GM08714 (cell line): ENCODE data around the gene CTNNBIP1.
A peak's percentile ranks its signal among the peaks of the same experiment; 100 is the strongest.
"Not testable (repeated sequence)": the region's sequence is repeated elsewhere in the genome, so short reads cannot be mapped to it uniquely, and the experiment has no call there.

Experiments used
- H3K4me3 ChIP-seq: fragments of 200-500 bp; sonication (Bioruptor generic); 2 replicates; pipeline ENCODE4 v1.5.1; 2014; ENCODE audit warnings: mild to moderate bottlenecking, low read length, inconsistent platforms
- ZNF274 ChIP-seq: IDR thresholded peaks from 2 replicates; pipeline ENCODE4 v1.6.1; 2012; ENCODE audit warnings: mild to moderate bottlenecking, low read depth, low read length

The CTNNBIP1 gene, protein sequence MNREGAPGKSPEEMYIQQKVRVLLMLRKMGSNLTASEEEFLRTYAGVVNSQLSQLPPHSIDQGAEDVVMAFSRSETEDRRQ

DNA sequence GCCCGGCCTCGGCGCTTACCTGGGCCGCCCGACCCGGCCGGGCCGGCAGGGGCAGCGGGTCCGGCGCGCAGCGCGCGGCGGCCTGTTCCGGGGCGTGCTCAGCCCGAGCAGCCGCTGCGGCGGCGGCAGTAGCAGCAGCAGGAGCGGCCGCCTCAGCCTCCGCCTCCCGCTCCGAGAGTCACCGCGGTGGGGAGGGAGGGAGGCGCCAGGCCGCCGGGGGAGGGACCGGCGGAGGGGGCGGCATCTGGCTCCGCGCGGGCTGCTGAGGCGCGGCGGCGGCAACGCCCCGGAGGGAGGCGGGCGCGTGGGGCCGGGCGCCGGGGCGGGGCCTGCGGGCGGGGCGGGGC is at the start of gene CTNNBIP1:
Gene CTNNBIP1, minus strand, starts transcription at position 194 of the 347 bp plus-strand sequence. CDS start 38,205 bp downstream, outside the sequence.
- H3K4me3 ChIP-seq = peak within 1 kb of the TSS; percentile 76
- TF ChIP-seq ZNF274 = no peak

DNA sequence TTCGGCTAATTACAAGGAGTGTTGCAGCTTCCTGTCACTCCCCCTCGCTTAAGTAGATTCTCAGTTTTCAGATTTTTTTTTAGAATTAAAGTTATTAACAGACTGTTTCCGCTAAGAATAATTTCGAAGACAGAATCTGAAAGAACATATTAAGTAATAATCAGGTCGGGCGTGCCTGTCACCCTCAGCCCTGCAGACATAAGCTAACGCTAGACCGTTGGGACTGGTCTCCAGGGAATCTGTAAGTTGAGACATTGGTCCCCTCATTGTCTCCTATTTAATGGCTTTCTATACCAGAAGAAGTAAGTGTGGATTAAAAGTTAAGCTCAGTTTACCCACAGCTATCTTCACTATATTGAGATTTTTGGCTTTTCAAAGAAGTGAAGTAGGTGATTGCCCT is 47.7 kb upstream of the CTNNBIP1 start:
- no peak overlapping the region for H3K4me3 ChIP-seq
- no peak for TF ChIP-seq ZNF274

DNA sequence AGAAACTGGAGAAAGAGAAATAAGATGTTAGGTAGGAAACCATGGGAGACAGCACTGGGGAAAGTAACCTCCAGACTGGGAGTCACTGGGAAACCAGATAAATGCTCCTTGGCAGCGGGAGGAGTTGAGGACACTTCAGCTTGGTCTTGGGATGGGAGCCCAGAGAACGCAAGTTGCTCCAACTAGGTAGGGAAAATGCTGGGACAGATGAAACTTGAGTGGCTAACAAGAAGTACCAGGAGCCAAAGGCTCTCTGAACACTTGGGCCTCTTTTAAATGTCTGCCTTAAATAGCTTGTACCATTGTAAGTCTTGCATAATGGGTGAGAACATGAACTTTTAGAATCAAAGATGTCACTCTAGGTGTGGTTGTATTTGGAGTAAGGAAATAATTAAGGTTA is 36.2 kb upstream of the CTNNBIP1 start:
- no peak overlapping the region for H3K4me3 ChIP-seq
- TF ChIP-seq ZNF274 = no peak

DNA sequence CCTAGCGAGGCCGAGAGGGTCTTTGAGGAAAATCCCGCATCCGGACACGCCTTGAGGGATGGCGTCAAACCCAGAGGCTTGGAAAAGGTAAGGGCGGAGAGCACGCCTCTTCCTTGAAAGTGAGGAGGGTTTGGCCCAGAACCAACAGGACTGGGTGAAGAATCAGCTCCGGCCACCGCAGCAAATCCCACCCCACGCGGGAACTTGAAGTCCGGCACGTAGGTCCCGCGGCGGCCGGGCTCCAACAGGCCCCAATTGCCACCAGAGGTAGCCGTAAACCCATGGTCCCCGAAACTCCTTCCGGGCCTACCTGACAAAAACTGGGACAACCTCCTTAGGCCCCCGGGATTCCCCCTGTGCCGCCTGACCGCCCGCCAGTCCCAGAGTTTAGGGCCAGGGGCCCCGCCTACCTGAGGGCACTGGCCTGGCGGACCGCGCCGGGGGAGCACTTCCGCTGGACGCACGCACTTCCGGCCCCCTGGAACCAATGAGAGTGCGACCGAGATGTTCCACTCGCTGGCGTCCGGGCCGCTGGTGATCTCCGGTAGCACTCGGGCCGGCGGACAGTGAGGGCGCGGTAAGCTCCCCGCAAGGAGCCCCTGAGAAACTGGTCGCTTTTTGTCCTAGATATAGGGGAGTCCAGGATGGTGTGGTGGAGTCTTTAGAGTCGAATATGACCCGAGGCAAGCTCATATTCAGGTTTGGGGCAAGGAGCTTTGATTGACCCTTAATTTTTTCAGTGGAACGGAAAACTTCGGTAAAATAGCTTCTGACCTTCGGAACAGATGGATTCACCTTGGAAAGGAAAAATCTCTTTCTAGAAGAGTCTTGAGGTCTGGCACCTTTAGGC is 33.1 kb upstream of the CTNNBIP1 start, which contains the start of the genes LZIC and NMNAT1:
Gene LZIC, minus strand, starts transcription at position 453 of the 850 bp plus-strand sequence. CDS start 6,772 bp downstream, outside the sequence.
Gene NMNAT1, plus strand, starts transcription at position 537 of the 850 bp plus-strand sequence. CDS start 28,599 bp downstream, outside the sequence.
- H3K4me3 ChIP-seq = peak within 1 kb of the TSS; percentile 98
- TF ChIP-seq ZNF274 = no peak

DNA sequence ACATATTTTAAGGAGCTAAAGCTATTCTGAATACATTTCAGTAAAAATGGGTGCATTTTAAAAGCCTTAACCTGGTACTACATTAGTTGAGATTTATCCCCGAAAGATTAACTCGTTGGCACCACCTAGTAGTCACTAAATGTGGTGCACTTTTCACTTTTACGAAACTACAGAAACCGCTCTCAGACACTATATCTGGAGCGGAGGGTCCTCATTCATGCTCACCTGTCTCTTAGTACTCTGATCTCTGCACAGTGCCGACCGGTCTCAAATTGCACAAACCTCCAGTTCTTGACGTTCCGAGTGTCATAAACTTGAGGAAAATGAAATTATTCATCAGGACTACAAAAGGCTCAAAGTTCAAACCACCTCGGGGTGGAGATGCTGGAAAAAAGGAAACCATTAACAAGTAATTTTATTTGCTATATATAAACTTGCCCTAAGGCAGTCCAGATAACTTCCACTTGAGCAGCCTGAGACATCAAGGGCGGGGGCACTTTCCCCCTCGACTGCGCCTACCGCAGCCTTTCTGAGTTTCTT is 32.4 kb upstream of the CTNNBIP1 start:
- TF ChIP-seq ZNF274 = no peak
- peak overlapping the region; percentile 98 for H3K4me3 ChIP-seq

DNA sequence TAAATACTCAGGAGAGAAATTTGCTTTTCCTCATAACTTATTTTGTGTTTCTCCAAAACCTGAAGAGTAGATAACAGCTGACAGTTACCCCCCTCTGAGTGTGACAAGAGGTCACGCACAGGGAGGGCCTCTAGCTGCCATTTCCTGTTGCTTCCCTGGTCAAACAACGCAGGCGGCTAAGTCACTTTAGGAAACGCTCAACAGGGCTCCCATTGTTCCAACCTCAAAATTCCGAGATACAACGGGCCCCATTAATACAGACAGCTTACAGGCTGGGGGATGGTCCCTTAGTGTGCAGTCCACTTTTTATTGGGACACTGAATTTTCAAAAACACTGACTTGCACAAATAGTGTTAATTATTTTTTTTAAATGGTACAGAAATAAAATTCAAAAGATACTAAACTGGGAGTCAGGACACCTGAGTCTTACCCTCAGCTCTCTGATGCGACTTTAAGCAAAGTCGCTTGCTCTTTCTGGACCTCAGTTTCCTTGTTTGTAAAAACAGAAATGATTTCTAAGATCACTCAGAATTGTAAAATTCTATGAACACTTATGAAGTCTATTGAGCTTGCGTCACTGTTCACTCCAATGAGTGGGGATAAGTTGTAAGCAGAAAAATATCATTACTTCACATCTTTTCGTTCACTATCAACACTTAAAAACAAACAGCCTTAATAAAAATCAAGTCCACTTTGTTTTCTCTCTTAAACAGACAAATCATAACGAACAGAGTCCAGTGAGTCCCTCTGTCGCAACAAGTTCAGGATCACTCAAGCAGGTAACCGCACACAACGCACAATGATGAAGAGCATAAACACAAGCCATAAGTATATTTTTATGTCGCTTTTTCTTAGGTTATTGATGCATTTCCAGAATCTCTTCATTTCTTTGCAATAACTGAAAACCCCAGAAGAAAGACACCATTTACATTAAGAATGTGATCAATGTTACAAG is 19.6 kb upstream of the CTNNBIP1 start:
- no peak overlapping the region for H3K4me3 ChIP-seq
- no peak for TF ChIP-seq ZNF274

DNA sequence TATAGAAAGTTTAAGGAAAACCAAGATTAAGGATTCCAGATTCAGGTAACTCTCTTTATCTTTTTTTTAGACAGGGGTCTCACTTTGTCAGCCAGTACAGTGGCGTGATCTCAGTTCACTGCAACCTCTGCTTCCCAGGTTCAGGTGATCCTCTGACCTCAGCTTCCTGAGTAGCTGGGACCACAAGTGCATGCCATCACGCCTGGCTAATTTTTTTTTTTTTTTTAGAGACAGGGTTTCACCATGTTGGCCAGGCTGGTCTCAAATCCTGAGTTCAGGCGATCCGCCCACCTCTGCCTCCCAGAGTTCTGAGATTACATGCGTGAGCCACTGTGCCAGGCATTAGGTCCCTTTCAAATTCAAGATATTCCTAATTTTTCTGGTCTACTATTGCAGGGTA is 17.2 kb upstream of the CTNNBIP1 start:
- TF ChIP-seq ZNF274 = no peak
- H3K4me3 ChIP-seq = no peak overlapping the region

DNA sequence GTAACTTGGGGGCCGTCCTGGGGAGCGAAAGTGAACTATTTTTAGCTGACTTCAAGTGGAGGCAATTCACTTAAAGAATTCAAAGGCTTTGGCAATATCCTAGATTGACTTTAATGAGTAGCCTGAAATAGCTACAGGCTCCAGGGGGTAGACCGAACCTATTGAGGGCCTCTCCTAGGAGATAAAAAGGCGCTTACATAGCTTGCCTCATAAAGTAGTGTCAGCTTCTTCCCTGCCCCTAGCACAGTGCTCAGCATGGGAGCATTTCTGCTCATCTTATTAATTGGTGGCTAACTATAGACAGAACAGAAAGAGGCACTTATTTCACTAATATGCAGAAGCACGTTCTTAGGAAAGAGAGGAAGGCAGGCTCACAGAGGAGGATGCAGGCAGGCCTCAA is 12.3 kb upstream of the CTNNBIP1 start:
- no peak for TF ChIP-seq ZNF274
- H3K4me3 ChIP-seq = no peak overlapping the region

DNA sequence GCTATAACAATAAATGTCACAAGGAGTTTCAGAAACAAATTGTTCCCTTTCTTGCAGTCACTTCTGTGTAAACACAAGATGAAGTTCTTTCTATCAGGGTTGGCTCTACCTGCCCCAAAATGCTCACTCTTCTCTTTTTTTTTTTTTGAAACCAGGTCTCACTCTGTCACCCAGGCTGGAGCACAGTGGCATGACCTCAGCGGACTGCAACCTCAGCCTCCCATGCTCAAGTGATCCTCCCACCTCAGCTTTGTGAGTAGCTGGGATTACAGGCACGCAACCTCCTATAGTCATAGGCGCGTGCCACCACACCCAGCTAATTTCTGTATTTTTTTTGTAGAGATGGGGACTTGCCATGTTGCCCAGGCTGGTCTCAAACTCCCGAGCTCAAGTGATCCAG is 10.5 kb upstream of the CTNNBIP1 start:
- no peak overlapping the region for H3K4me3 ChIP-seq
- no peak for TF ChIP-seq ZNF274

DNA sequence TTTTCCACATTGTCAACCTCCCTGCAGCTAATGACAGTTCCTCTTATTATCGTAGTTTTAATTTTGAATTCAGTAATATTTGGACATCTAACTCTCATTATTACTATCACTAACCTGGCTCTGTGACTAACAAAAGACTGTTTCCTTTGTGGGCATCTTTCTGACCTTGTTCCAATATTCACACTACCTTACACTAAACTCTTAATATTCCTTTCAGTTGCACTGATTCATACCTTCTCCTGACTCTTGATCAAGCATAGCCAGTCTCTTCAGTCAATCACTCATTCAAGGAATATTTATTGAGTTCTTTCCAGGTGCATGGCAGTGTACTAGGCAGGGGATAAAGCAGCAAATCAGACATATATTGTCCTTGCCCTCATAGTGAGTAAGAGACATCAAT is 7.8 kb upstream of the CTNNBIP1 start:
- no peak for TF ChIP-seq ZNF274

DNA sequence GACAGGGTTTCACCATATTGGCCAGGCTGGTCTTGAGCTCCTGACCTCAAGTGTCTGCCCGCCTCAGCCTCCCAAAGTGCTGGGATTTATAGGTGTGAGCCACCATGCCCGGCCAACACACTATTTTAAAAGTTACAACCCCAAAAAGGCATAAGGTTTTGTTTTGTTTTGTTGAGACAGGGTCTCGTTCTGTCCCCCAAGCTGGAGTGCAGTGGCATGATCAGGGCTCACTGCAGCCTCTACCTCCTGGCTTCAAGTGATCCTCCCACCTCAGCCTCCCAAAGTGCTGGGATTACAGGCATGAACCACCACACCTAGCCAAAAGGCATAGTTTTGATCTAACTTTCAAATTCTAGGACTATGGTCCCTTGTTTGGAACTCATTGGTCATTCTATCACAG is 7.4 kb upstream of the CTNNBIP1 start:
- H3K4me3 ChIP-seq = not testable (repeated sequence)

More for the DNA sequence above, 7.8 kb upstream of the CTNNBIP1 start:
- no peak overlapping the region for H3K4me3 ChIP-seq

DNA sequence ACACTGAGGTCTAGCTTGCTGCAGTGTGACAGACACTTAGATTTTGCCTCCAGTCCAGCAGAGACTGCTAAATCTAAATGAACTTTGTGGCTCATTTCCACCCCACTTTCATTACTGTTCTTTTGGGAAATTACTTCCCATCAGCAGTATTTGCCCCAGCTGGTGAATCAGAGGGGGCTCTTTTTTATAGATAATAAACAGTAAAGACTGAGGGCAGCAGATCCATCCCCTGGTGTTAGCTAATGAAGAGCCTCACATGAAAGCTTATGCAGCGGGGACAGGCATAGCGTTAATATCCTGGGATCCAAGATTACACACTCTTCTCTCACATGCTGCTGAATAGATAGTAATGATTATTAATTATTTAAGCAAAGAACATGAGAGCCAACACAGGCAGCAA is 6.4 kb upstream of the CTNNBIP1 start:
- TF ChIP-seq ZNF274 = no peak
- no peak overlapping the region for H3K4me3 ChIP-seq

DNA sequence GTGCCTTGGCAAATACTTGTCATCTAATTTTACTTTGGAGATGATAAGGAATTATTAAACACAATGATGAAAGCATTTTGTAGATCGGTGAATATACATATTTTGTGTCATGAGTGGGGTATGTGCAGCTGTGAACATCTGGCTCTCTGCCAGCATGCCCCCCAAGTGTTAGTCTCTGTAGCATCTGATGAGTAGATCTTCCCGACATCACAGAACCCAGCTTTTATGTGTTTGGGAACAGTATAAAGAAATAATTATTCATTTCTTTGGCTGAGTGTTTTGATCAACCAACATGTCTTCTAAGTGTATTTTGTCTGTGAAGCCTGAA is 4.5 kb upstream of the CTNNBIP1 start:
- no peak overlapping the region for H3K4me3 ChIP-seq
- TF ChIP-seq ZNF274 = no peak

DNA sequence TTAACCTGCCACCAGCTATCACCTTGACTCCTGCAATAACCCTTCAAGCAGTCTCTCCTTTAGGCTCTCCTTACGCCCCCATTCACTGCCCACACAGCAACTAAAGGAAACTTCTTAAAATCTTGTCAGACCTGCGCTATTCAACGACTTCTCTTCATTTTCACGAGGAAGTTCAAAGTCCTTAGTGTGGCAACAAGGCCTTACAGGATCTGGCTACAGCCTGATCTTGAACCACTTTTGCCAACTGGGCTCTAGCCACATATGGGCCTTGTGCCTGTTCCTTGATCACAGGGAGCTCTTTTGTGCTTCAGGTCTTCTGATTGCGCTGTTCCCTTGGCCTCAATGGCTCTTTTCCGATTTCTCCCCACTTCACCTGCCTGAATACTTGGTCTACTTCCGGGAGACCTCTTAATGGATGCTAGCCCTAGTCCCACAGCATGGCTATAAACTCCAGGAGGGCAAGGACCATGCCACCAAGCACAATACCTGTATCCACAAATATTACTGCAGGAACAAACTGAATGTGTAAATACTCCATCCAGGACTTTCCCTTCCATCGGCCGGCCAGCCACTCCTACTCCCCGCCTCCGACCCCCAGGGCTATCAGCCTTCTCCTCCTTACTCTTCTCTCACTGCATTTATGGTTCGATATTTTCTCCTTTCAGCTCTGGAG is 2.3 kb upstream of the CTNNBIP1 start:
- no peak overlapping the region for H3K4me3 ChIP-seq
- no peak for TF ChIP-seq ZNF274
